BLaER1 treated with 17β-estradiol and CSF1 and Interleukin-3, amounts not matched to agents 10 nM and 100 nM (cell line): ENCODE results near the gene IGF1.

Experiments used
- H3K27ac ChIP-seq, 11 experiments: shearing (Covaris generic); formaldehyde crosslinking; 2 replicates each; pipeline ENCODE4 v1.8.1; 2022
- H3K27me3 ChIP-seq, 11 experiments: shearing (Covaris generic); formaldehyde crosslinking; 2 replicates each; pipeline ENCODE4 v1.8.1; 2022
- H3K36me3 ChIP-seq, 11 experiments: shearing (Covaris generic); formaldehyde crosslinking; 2 replicates each; pipeline ENCODE4 v1.8.1; 2022
- H3K4me1 ChIP-seq, 10 experiments: shearing (Covaris generic); formaldehyde crosslinking; 2 replicates each; pipeline ENCODE4 v1.8.1; 2022
- H3K4me2 ChIP-seq, 11 experiments: shearing (Covaris generic); formaldehyde crosslinking; 2 replicates each; pipeline ENCODE4 v1.8.1; 2022
- H3K4me3 ChIP-seq, 10 experiments: shearing (Covaris generic); formaldehyde crosslinking; 2 replicates each; pipeline ENCODE4 v1.8.1; 2022
- H3K9ac ChIP-seq, 11 experiments: shearing (Covaris generic); formaldehyde crosslinking; 2 replicates each; pipeline ENCODE4 v1.8.1; 2022
- H3K9me3 ChIP-seq, 11 experiments: shearing (Covaris generic); formaldehyde crosslinking; replicated peaks in 1 of 11; 2 replicates each; pipeline ENCODE4 v1.8.1; 2022
- H4K20me1 ChIP-seq, 11 experiments: shearing (Covaris generic); formaldehyde crosslinking; 2 replicates each; pipeline ENCODE4 v1.8.1; 2022
- Cebpa-rat ChIP-seq, 11 experiments: shearing (Covaris generic); IDR thresholded peaks; 2 replicates each; pipeline ENCODE4 v1.8.1; 2022

Gene IGF1

DNA sequence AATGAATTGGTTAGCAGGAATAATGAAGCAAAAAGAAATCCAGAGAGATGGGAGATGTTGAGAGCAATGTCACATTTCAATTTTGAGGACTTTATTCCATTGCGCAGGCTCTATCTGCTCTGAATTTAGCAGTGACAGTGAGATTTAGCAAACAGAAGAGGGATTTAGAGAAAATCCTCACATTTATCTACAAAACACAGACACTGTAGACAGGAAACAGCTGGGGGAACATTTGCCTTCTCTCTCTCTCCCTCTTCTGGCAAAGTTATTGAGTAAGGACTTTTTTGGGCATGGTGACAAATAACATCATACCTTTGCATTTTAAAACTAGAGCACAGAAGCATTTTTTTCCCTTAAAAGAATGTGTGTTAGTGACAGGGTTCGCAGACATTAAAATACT, at the start of gene IGF1:
Gene IGF1, minus strand, starts transcription at position 158 of the 400 bp plus-strand sequence. CDS start 182 bp downstream, outside the sequence.
- Histone ChIP-seq H3K27me3 (no peaks in the 10 kb centered on the region), H3K4me3 (peak within 1 kb of the TSS in 1 of 10 experiments; percentile 32; a peak in 2 of 20 replicates), H3K4me2 (peak within 1 kb of the TSS; percentile 11 to 70 (median 50); a peak in 18 of 22 replicates), H3K36me3 (no peaks in the 10 kb centered on the region), H3K9ac (peak within 1 kb of the TSS in 2 of 11 experiments; percentile 9 to 43; a peak in 3 of 22 replicates), H3K27ac (peak within 1 kb of the TSS in 4 of 11 experiments; percentile 24 to 50 (median 42); a peak in 4 of 22 replicates), H3K4me1 (peaks cover 17 to 69% (median 30%) of the 10 kb centered on the region in 10 experiments; a peak in 19 of 20 replicates), H4K20me1 (no peaks in the 10 kb centered on the region), H3K9me3 (no peaks in the 10 kb centered on the region)
- TF ChIP-seq Cebpa-rat (IDR thresholded peaks at IDR 0.05), result no peak

DNA sequence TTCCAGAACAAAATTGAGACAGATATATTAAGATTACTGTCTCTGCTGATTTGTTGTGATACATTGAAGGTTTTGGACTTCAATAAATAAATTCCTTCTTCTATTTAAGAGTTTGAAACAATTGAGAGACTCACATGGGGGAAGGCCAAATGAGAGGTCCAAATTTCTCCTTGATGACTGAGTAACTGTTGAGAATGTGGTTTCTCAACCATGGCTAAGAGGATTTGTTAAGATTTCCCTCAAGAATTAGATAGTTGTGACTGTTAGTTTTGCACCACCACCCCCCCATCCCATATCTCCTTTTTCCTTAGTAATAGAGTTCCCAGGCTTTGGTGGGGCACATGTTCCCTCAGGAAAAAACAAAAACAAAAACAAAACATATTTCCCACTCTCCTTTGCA, 47.7 kb upstream of the IGF1 start:
- Histone ChIP-seq H3K4me2 (no peak overlapping the region), H3K36me3 (no peaks in the 10 kb centered on the region), H3K9ac (no peak overlapping the region), H3K27ac (no peak overlapping the region), H3K27me3 (no peaks in the 10 kb centered on the region), H3K4me3 (no peak overlapping the region), H3K4me1 (peaks cover 0 to 11% (median 0%) of the 10 kb centered on the region in 10 experiments; a peak in 6 of 20 replicates), H4K20me1 (no peaks in the 10 kb centered on the region), H3K9me3 (peaks cover 0 to 8% (median 0%) of the 10 kb centered on the region in 11 experiments; a peak in 2 of 22 replicates)
- TF ChIP-seq Cebpa-rat (IDR thresholded peaks at IDR 0.05), result no peak

DNA sequence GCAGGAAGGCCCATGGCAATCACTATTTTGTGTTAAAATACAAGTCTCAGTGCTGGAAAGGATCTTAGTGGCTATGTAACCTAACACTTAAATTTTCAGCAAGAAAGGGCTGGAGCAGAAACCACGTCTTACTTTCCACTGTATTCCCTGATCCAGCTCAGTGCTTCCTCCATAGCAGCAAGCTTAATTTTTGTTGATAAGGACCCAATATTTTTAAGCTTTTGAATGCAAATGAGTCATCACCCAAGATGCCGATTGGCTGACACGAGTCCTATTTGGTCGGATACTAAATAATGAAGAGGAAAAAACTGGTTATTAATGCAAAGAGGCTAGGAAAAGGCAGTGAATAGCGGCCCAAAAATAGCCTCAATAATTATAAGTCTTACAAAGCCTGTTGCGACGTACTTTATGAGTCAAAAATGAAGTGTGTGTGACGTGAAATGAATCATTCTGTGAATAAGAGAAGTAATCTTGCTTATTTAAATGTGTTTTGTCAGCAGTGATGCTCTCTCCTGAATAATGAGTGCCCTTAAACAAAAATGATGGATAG, 46.9 kb upstream of the IGF1 start:
- Histone ChIP-seq H3K4me1 (peaks cover 0 to 11% (median 0%) of the 10 kb centered on the region in 10 experiments; a peak in 6 of 20 replicates), H3K4me3 (no peak overlapping the region), H3K27ac (no peak overlapping the region; a peak in 1 of 22 replicates), H3K9me3 (peaks cover 0 to 8% (median 0%) of the 10 kb centered on the region in 11 experiments; a peak in 2 of 22 replicates), H3K4me2 (peak overlapping the region in 3 of 11 experiments; percentile 7 to 39 (median 18); a peak in 1 of 22 replicates), H4K20me1 (no peaks in the 10 kb centered on the region), H3K27me3 (no peaks in the 10 kb centered on the region), H3K9ac (no peak overlapping the region), H3K36me3 (no peaks in the 10 kb centered on the region)
- TF ChIP-seq Cebpa-rat (IDR thresholded peaks at IDR 0.05), result no peak

DNA sequence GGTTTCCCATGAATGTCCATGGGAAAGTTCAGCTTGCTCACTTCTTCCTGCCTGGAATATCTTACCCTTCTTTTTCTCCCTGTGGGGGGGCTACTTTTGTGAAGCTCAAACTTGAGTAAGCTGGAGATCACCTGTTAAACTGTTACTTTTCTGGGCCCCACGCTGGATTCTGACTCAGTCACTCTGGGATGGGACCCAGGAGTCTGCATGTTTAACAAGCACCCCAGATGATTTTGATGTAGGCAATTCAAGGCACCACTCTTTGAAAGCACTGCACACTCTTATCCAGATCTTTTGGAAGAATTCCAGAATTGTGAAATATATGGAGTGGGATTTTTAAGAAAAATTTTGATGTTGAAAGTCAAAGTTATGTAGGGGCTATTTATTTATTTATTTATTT, 46.3 kb upstream of the IGF1 start:
- Histone ChIP-seq H3K9ac (no peak overlapping the region), H3K4me1 (peaks cover 0 to 11% (median 0%) of the 10 kb centered on the region in 10 experiments; a peak in 6 of 20 replicates), H3K4me3 (no peak overlapping the region), H3K27me3 (no peaks in the 10 kb centered on the region), H3K9me3 (peaks cover 0 to 8% (median 0%) of the 10 kb centered on the region in 11 experiments; a peak in 2 of 22 replicates), H4K20me1 (no peaks in the 10 kb centered on the region), H3K36me3 (no peaks in the 10 kb centered on the region), H3K4me2 (0 out of 22 replicates have a peak overlapping the region, but pooled peaks of 1 of the 11 experiments have one; percentile 18), H3K27ac (no peak overlapping the region)
- no peak for TF ChIP-seq Cebpa-rat (IDR thresholded peaks at IDR 0.05)

DNA sequence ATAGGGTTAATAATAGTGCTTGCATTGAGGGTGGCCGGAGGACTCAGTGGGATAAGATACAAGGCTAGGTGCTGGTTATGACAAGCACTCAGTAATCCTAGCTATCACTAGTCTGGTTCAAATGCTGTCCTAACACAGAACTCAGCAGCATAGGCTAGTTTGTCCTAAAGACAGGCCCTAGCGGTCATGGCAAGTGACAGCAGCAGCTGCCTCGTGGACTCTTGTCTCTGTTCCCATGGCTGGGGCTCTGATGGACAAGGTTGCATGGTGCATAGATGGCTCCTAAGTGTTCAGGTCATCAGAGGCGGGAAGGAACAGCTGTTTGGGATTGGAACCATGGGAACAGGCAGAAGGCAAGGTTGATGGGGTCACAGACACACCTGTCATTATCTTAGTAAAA, 42.4 kb upstream of the IGF1 start:
- no peak overlapping the region for H3K9ac ChIP-seq
- no peak for TF ChIP-seq Cebpa-rat (IDR thresholded peaks at IDR 0.05)
- H3K27me3 ChIP-seq, result no peaks in the 10 kb centered on the region
- no peaks in the 10 kb centered on the region; a peak in 1 of 22 replicates for H3K9me3 ChIP-seq
- no peaks in the 10 kb centered on the region for H3K36me3 ChIP-seq
- H3K27ac ChIP-seq, result no peak overlapping the region
- peaks cover 0 to 11% (median 0%) of the 10 kb centered on the region in 10 experiments; a peak in 6 of 20 replicates for H3K4me1 ChIP-seq
- no peak overlapping the region for H3K4me3 ChIP-seq
- no peak overlapping the region for H3K4me2 ChIP-seq
- no peaks in the 10 kb centered on the region for H4K20me1 ChIP-seq

DNA sequence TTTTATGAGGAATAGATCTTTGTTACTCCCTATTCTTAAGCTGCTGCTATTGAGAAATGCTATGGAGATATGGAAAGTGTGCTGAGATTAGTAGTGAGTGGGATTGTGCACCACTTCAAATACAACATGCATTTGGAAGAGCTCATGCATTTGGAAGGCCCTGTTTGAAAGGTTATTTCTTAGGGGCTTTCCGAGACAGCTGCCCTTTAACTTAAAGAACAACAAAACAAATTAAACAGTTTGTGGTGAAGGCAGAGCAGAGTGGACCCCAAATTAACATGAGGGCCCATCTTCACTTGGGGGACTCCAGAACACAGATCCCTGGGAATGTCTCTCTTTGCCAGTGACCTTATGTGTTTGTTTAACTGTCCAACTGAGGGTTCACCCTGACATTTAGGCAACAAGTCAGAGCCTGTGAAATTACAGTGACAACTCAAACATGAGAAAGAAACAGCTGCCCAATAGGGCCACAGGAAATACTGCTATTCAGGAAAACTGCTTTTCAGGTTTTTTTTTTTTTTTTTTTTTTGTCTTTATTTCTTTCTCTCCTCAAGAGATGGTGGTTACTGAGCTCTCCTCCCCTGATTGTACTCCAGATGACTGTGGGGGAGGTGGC, 41.4 kb upstream of the IGF1 start:
- Histone ChIP-seq H3K36me3 (no peaks in the 10 kb centered on the region), H3K9me3 (no peaks in the 10 kb centered on the region; a peak in 1 of 22 replicates), H3K27ac (no peak overlapping the region), H3K9ac (no peak overlapping the region), H3K4me3 (no peak overlapping the region), H3K27me3 (no peaks in the 10 kb centered on the region), H3K4me2 (no peak overlapping the region), H4K20me1 (no peaks in the 10 kb centered on the region), H3K4me1 (peaks cover 0 to 1% (median 0%) of the 10 kb centered on the region in 10 experiments; a peak in 1 of 20 replicates)
- TF ChIP-seq Cebpa-rat (IDR thresholded peaks at IDR 0.05), result no peak

DNA sequence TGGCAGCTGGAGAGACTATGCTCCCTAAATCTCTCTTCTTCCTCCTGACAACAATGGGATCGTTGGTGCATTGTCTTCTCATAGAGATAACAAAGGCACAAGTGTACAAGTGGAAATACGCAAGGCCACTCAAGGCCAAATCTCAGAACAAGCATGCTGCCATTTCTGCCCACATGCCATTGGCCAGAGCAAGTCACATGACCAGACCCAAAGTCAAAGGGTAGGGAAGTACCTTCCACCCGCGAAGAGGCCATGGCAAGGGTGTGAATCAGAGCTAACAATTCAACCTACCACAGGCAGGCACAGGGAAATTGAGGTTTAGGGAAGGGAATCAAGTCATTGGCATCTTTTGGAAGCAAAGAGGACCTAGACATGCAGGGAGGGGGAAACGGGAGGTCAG, 38.5 kb upstream of the IGF1 start:
- H3K27ac ChIP-seq, result no peak overlapping the region
- H3K9me3 ChIP-seq, result no peaks in the 10 kb centered on the region; a peak in 1 of 22 replicates

DNA sequence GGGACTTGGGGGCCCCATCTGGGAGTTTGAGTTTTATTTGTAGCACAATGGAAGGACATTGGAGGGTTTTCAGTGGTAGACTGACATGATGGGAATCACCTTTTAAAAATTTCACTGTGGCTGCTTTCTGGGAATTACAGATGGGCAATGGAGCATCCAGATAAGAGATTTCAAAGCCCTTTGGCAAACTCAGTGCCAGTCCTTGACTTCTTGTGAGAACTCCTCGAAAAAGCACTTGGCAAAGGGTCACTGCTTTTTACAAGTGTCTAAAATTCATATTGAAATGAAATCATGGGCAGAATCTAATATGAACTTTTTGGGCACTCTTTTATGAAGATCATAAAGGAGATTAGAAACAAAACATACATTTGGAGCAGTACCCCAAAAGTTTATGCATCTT, 34.3 kb upstream of the IGF1 start:
- Histone ChIP-seq H3K9ac (no peak overlapping the region), H3K27ac (no peak overlapping the region), H3K4me2 (no peak overlapping the region), H3K9me3 (no peaks in the 10 kb centered on the region; a peak in 1 of 22 replicates), H4K20me1 (no peaks in the 10 kb centered on the region), H3K36me3 (no peaks in the 10 kb centered on the region), H3K27me3 (no peaks in the 10 kb centered on the region), H3K4me1 (peaks cover 13 to 25% (median 15%) of the 10 kb centered on the region in 10 experiments), H3K4me3 (no peak overlapping the region)
- no peak for TF ChIP-seq Cebpa-rat (IDR thresholded peaks at IDR 0.05)

More for the DNA sequence above, 38.5 kb upstream of the IGF1 start:
- TF ChIP-seq Cebpa-rat (IDR thresholded peaks at IDR 0.05), result no peak
- Histone ChIP-seq H3K27me3 (no peaks in the 10 kb centered on the region), H4K20me1 (no peaks in the 10 kb centered on the region), H3K36me3 (no peaks in the 10 kb centered on the region), H3K4me2 (no peak overlapping the region), H3K9ac (no peak overlapping the region), H3K4me3 (no peak overlapping the region), H3K4me1 (no peaks in the 10 kb centered on the region)

DNA sequence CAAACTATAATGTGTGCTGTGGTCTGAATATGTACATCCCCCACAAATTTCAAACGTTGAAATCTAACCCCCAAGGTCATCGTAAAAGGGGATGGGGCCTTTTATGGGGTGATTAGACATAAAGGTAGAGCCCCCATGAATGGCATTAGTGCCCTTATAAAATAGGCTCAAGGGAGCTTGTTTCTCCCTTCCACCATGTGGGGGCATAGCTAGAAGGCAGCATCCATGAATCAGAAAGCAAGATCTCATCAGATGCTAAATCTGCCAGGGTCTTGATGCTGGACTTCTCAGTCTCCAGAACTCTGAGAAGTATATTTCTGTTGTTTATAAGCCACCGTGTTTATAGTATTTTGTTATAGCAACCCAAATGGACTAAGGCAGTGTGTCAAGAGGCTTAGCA, 33.4 kb upstream of the IGF1 start:
- H4K20me1 ChIP-seq, result no peaks in the 10 kb centered on the region
- H3K36me3 ChIP-seq, result no peaks in the 10 kb centered on the region
- H3K27ac ChIP-seq, result no peak overlapping the region
- H3K4me1 ChIP-seq, result peaks cover 13 to 25% (median 15%) of the 10 kb centered on the region in 10 experiments
- TF ChIP-seq Cebpa-rat (IDR thresholded peaks at IDR 0.05), result no peak
- H3K9ac ChIP-seq, result no peak overlapping the region
- no peaks in the 10 kb centered on the region for H3K27me3 ChIP-seq
- no peaks in the 10 kb centered on the region; a peak in 1 of 22 replicates for H3K9me3 ChIP-seq
- H3K4me2 ChIP-seq, result no peak overlapping the region
- H3K4me3 ChIP-seq, result no peak overlapping the region
